Spleen (tissue), 11 donors: ENCODE data around the gene CNNM3. TPM values are rescaled to one million over a fixed set of nuclear protein-coding genes. Genes with fewer than 3 reads are reported as not detected.

Experiments used
- DNase-seq: peaks from one replicate; pipeline ENCODE4 v3.0.0-alpha.2; 2020
- H3K27ac ChIP-seq, 8 donors: fragments of 200-600 bp; sonication (generic) in 7 of 8; 1 replicate in 4 of 8; 2 replicates in 4 of 8; pipeline versions ENCODE4 v1.5.0 to v1.8.0; 2016 to 2021; ENCODE audit warnings: inconsistent platforms in 4 of 8, mild to moderate bottlenecking in 4 of 8, moderate library complexity in 1 of 8
- H3K27me3 ChIP-seq, 7 donors: fragments of 200-600 bp; sonication (generic) in 6 of 7; replicated peaks in 1 of 7; 1 replicate in 4 of 7; 2 replicates in 3 of 7; pipeline versions ENCODE4 v1.5.0 to v1.8.0; 2016 to 2021; ENCODE audit warnings: inconsistent platforms in 3 of 7, mild to moderate bottlenecking in 1 of 7
- H3K36me3 ChIP-seq, 6 donors: fragments of 200-600 bp; sonication (generic) in 5 of 6; 1 replicate in 4 of 6; 2 replicates in 2 of 6; pipeline versions ENCODE4 v1.5.0 to v1.8.0; 2016 to 2021; ENCODE audit warnings: inconsistent platforms in 2 of 6
- H3K4me1 ChIP-seq, 6 donors: fragments of 200-600 bp; sonication (generic) in 5 of 6; 1 replicate in 3 of 6; 2 replicates in 3 of 6; pipeline versions ENCODE4 v1.5.0 to v1.8.0; 2016 to 2021; ENCODE audit warnings: inconsistent platforms in 3 of 6
- H3K4me3 ChIP-seq, 8 donors: fragments of 200-600 bp; sonication (generic) in 7 of 8; 1 replicate in 4 of 8; 2 replicates in 4 of 8; pipeline versions ENCODE4 v1.5.0 to v1.8.0; 2016 to 2021; ENCODE audit warnings: inconsistent platforms in 4 of 8, mild to moderate bottlenecking in 4 of 8, moderate library complexity in 2 of 8
- H3K9me3 ChIP-seq, 8 donors: fragments of 200-600 bp; sonication (generic) in 7 of 8; 1 replicate in 4 of 8; 2 replicates in 4 of 8; pipeline versions ENCODE4 v1.5.0 to v1.8.0; 2016 to 2021; ENCODE audit warnings: inconsistent platforms in 4 of 8
- CTCF ChIP-seq, 11 experiments: fragments of 200-600 bp in 7 of 11; fragments of 450-650 bp in 4 of 11; sonication (generic) in 4 of 11; IDR thresholded peaks in 8 of 11; conservative IDR thresholded peaks in 3 of 11; 1 replicate in 7 of 11; 2 replicates in 4 of 11; pipeline versions ENCODE4 v1.4.0 to v1.8.0; 2016 to 2021; ENCODE audit warnings: antibody characterized with exemption in 11 of 11, inconsistent platforms in 4 of 11, mild to moderate bottlenecking in 1 of 11
- POLR2A ChIP-seq, 3 donors: fragments of 450-650 bp; IDR thresholded peaks; one replicate each; pipeline ENCODE4 v1.5.1; 2017; ENCODE audit warnings: antibody characterized with exemption in 3 of 3, mild to moderate bottlenecking in 1 of 3
- POLR2AphosphoS5 ChIP-seq, 3 donors: sonication (generic); formaldehyde crosslinking; IDR thresholded peaks; one replicate each; pipeline ENCODE4 v1.5.1; 2017; ENCODE audit warnings: antibody characterized with exemption in 3 of 3
- WGBS, 5 donors: extraction: QIAGEN DNeasy Blood & Tissue Kit in 3 of 5; methylation state at CpG; one replicate each; pipeline versions ENCODE4 v1.1.5 to v1.1.7; 2013 to 2018; 5-methylcytosine and 5-hydroxymethylcytosine counted together
- intact Hi-C: fragments of 100-400 bp; cut with DNase I; formaldehyde crosslinking; loops from one replicate; pipeline ENCODE4 v1.15.0; 2023; ENCODE audit warnings: low total_unique reads
- polyA plus RNA-seq, 3 donors: library from polyadenylated mRNA; stranded (reverse); fragments of 200-250 nt; gene quantifications; one replicate each; pipeline ENCODE4 v1.2.1, GENCODE V29; 2013
- total RNA-seq, 7 donors: library from RNA; depleted of rRNA in 3 of 7; stranded (reverse); fragments of >200 nt in 3 of 7; fragmentation: NEBNext Ultra II Directional in 4 of 7; extraction: Animal tissue kit (Norgen Biotek cat#: 25700) in 4 of 7; gene quantifications; one replicate each; pipeline versions ENCODE4 v1.1.0 to v1.2.1, GENCODE V29; 2016 to 2021
- donor health status: healthy with polysubstance abuse.
- donor health status: DM: no; HTN: no; CAD: no; lungs with moderate emphysema.
- donor health status: DM: no; HTN: no; CAD: no.
- donor health status: Bipolar disorder and iron deficiency.
- donor health status: healthy.
- donor health status: DM: no; HTN: no; CAD: no.
- donor health status: DM: yes; HTN: yes; CAD: no.

CNNM3 gene
- total and polyA plus RNA-seq, 10 donors = 3.7 to 37.8 (median 23.2) TPM

GRCh38 chr2:96806468-96807126 is 9.5 kb upstream of the CNNM3 start:
- Histone ChIP-seq H3K27ac (peak overlapping the region; percentile 31 to 95 (median 80)), H3K27me3 (no peaks in the 10 kb centered on the region), H3K36me3 (peaks cover 0 to 47% (median 5%) of the 10 kb centered on the region in 6 donors), H3K4me3 (peak overlapping the region in 1 of 8 donors; percentile 31), H3K4me1 (peaks cover 0 to 66% (median 34%) of the 10 kb centered on the region in 6 donors), H3K9me3 (no peaks in the 10 kb centered on the region)
- 62 to 80% (median 74%) methylated on average over 23 of the region's 23 CpGs for WGBS, 5 donors
- intact Hi-C loops = no loop called here
- TF ChIP-seq POLR2AphosphoS5 (IDR thresholded peaks at IDR 0.05) (peak in 2 of 3 donors; percentile 64 to 68), CTCF (IDR thresholded peaks at IDR 0.05 in 8 of 11, conservative IDR thresholded peaks at IDR 0.05 in 3 of 11) (no peak), POLR2A (IDR thresholded peaks at IDR 0.05) (no peak)
- DNase-seq = peak; percentile 89

GRCh38 chr2:96807127-96807471 is 9.0 kb upstream of the CNNM3 start:
- intact Hi-C loops = no loop called here

GRCh38 chr2:96808176-96808837 is 7.8 kb upstream of the CNNM3 start:
- WGBS, 5 donors = 83 to 92% (median 86%) methylated on average over 10 of the region's 10 CpGs
- Histone ChIP-seq H3K27ac (peak overlapping the region in 3 of 8 donors; percentile 83 to 95 (median 87)), H3K4me1 (peaks cover 0 to 52% (median 26%) of the 10 kb centered on the region in 6 donors), H3K27me3 (no peaks in the 10 kb centered on the region), H3K36me3 (peaks cover 0 to 41% (median 6%) of the 10 kb centered on the region in 6 donors), H3K4me3 (no peak overlapping the region), H3K9me3 (no peaks in the 10 kb centered on the region)
- TF ChIP-seq POLR2AphosphoS5 (IDR thresholded peaks at IDR 0.05) (no peak), CTCF (IDR thresholded peaks at IDR 0.05 in 8 of 11, conservative IDR thresholded peaks at IDR 0.05 in 3 of 11) (no peak), POLR2A (IDR thresholded peaks at IDR 0.05) (no peak)
- intact Hi-C loops = no loop called here
- DNase-seq = peak; percentile 68

More at GRCh38 chr2:96807127-96807471, 9.0 kb upstream of the CNNM3 start:
- DNase-seq = no peak
- Histone ChIP-seq H3K4me1 (peaks cover 0 to 61% (median 31%) of the 10 kb centered on the region in 6 donors), H3K27me3 (no peaks in the 10 kb centered on the region), H3K4me3 (peak overlapping the region in 1 of 8 donors; percentile 31), H3K27ac (peak overlapping the region; percentile 31 to 95 (median 80)), H3K9me3 (no peaks in the 10 kb centered on the region), H3K36me3 (peaks cover 0 to 47% (median 5%) of the 10 kb centered on the region in 6 donors)
- no peak for TF ChIP-seq POLR2A (IDR thresholded peaks at IDR 0.05)
- peak in 1 of 3 donors; percentile 6 for TF ChIP-seq POLR2AphosphoS5 (IDR thresholded peaks at IDR 0.05)
- 87 to 93% (median 89%) methylated on average over 10 of the region's 10 CpGs for WGBS, 5 donors

- DNase-seq = no peak
- no peaks in the 10 kb centered on the region for H3K9me3 ChIP-seq
- peaks cover 0 to 41% (median 6%) of the 10 kb centered on the region in 6 donors for H3K36me3 ChIP-seq
- WGBS, 5 donors = 83 to 92% (median 89%) methylated on average over 13 of the region's 13 CpGs
- intact Hi-C loops = no loop called here
- H3K4me3 ChIP-seq = no peak overlapping the region
- peak overlapping the region in 6 of 8 donors; percentile 13 to 51 (median 43) for H3K27ac ChIP-seq
- no peaks in the 10 kb centered on the region for H3K27me3 ChIP-seq
- H3K4me1 ChIP-seq = peaks cover 0 to 51% (median 26%) of the 10 kb centered on the region in 6 donors
- no peak for TF ChIP-seq POLR2A (IDR thresholded peaks at IDR 0.05)
Measured at GRCh38 chr2:96809216-96809882, 6.7 kb upstream of the CNNM3 start.
